ENCODE measurements around the gene PDCD6IP. TPM values are rescaled to one million over a fixed set of nuclear protein-coding genes. Genes with fewer than 3 reads are reported as not detected.
"Not testable (repeated sequence)": the region's sequence is repeated elsewhere in the genome, so short reads cannot be mapped to it uniquely, and the experiment has no call there.

The PDCD6IP gene
- total RNA-seq, 1 donor from 2014 or later = 168 TPM

- H3K4me3 Mint-ChIP-seq = no peak overlapping the region
- no peaks in the 10 kb centered on the region for H3K27me3 Mint-ChIP-seq
- TF ChIP-seq, protein P1, sequence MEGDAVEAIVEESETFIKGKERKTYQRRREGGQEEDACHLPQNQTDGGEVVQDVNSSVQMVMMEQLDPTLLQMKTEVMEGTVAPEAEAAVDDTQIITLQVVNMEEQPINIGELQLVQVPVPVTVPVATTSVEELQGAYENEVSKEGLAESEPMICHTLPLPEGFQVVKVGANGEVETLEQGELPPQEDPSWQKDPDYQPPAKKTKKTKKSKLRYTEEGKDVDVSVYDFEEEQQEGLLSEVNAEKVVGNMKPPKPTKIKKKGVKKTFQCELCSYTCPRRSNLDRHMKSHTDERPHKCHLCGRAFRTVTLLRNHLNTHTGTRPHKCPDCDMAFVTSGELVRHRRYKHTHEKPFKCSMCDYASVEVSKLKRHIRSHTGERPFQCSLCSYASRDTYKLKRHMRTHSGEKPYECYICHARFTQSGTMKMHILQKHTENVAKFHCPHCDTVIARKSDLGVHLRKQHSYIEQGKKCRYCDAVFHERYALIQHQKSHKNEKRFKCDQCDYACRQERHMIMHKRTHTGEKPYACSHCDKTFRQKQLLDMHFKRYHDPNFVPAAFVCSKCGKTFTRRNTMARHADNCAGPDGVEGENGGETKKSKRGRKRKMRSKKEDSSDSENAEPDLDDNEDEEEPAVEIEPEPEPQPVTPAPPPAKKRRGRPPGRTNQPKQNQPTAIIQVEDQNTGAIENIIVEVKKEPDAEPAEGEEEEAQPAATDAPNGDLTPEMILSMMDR (conservative IDR thresholded peaks at IDR 0.05) = no peak
- no peaks in the 10 kb centered on the region for H3K9me3 Mint-ChIP-seq
- H3K36me3 Mint-ChIP-seq = peaks cover 38% of the 10 kb centered on the region
- peaks cover 14% of the 10 kb centered on the region for H3K4me1 Mint-ChIP-seq (ENCODE audit: unreplicated experiment)
- no peak for DNase-seq (ENCODE audit: extremely low spot score, unreplicated experiment)
- no peak overlapping the region for H3K27ac Mint-ChIP-seq
Measured at GRCh38 chr3:33855884-33856546, 57.6 kb downstream of the PDCD6IP start.

DNA sequence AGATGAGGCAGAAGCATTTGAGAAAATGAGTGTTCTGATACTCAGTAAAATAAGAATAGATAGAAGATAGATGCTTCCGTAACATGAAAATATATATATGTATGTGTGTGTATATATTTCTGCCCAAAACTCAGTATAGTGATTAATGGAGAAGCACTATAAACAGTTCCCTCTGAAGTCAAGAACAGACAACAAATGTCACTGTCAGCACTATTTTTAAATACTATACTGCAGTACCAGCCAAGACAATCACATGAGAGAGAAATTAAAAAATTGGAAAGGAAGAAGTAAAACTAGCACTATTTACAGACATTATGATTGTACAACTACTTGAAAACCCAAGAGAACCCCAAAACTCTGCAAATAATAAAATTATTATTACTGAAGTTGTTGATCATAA, 59.3 kb downstream of the PDCD6IP start:
- H3K9me3 Mint-ChIP-seq; H3K27me3 Mint-ChIP-seq; H3K27ac Mint-ChIP-seq; H3K4me3 Mint-ChIP-seq; DNase-seq (ENCODE audit: extremely low spot score, unreplicated experiment): not testable (repeated sequence)
- peaks cover 14% of the 10 kb centered on the region for H3K4me1 Mint-ChIP-seq (ENCODE audit: unreplicated experiment)
- H3K36me3 Mint-ChIP-seq = peaks cover 31% of the 10 kb centered on the region

- H3K36me3 Mint-ChIP-seq = peaks cover 32% of the 10 kb centered on the region
- H3K9me3 Mint-ChIP-seq = no peaks in the 10 kb centered on the region
- DNase-seq (ENCODE audit: extremely low spot score, unreplicated experiment) = no peak
Measured at GRCh38 chr3:33858131-33858530, 59.7 kb downstream of the PDCD6IP start.

DNA sequence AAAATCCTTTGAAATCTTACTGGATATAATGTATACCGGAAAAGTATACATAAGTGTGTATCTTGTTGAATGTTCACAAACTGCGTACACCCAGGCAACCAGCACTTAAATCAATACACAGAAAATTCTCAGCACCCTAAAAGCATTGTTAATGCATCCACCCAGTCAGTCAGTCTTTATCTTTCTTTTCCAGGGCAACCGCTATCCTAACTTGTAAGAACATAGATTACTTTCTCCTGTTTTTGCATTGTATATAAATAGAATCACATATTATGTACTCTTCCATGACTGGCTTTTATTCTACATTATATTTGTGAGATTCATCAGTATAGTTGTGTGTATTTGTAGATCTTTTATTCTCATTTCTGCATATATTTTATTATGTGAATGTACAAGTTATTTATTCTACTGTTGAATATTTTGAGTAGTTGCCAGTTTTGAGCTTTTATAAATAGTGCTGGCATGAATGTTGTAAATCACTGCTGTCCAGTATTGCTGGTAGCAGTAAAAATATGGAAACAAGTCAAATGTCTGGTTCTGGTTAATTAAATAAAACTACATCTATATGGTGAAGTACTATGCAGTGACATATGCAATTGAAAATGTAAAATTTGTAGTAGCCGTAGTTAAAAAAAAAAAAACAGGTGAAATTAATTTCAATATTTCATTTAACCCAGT, 62.1 kb downstream of the PDCD6IP start:
- DNase-seq (ENCODE audit: extremely low spot score, unreplicated experiment) = no peak
- Mint-ChIP-seq H3K27ac (no peak overlapping the region), H3K9me3 (no peaks in the 10 kb centered on the region), H3K36me3 (peaks cover 30% of the 10 kb centered on the region), H3K27me3 (no peaks in the 10 kb centered on the region), H3K4me1 (ENCODE audit: unreplicated experiment) (peaks cover 7% of the 10 kb centered on the region), H3K4me3 (no peak overlapping the region)
- TF ChIP-seq, protein P1 (conservative IDR thresholded peaks at IDR 0.05) = no peak

More at GRCh38 chr3:33858131-33858530, 59.7 kb downstream of the PDCD6IP start:
- H3K4me1 Mint-ChIP-seq (ENCODE audit: unreplicated experiment) = peaks cover 14% of the 10 kb centered on the region
- H3K4me3 Mint-ChIP-seq = no peak overlapping the region
- TF ChIP-seq, protein P1 (conservative IDR thresholded peaks at IDR 0.05) = no peak
- H3K27ac Mint-ChIP-seq = no peak overlapping the region
- H3K27me3 Mint-ChIP-seq = no peaks in the 10 kb centered on the region

GRCh38 chr3:33865133-33865532, 66.7 kb downstream of the PDCD6IP start:
- DNase-seq (ENCODE audit: extremely low spot score, unreplicated experiment) = no peak
- no peaks in the 10 kb centered on the region for H3K9me3 Mint-ChIP-seq
- H3K4me1 Mint-ChIP-seq (ENCODE audit: unreplicated experiment) = no peaks in the 10 kb centered on the region
- no peak overlapping the region for H3K27ac Mint-ChIP-seq
- peaks cover 26% of the 10 kb centered on the region for H3K36me3 Mint-ChIP-seq
- TF ChIP-seq, protein P1 (conservative IDR thresholded peaks at IDR 0.05) = no peak
- H3K4me3 Mint-ChIP-seq = no peak overlapping the region
- H3K27me3 Mint-ChIP-seq = no peaks in the 10 kb centered on the region

GRCh38 chr3:33868309-33868708, 69.9 kb downstream of the PDCD6IP start:
- Mint-ChIP-seq H3K9me3 (no peaks in the 10 kb centered on the region), H3K4me3 (no peak overlapping the region), H3K4me1 (ENCODE audit: unreplicated experiment) (no peaks in the 10 kb centered on the region), H3K27ac (no peak overlapping the region), H3K27me3 (no peaks in the 10 kb centered on the region), H3K36me3 (peaks cover 20% of the 10 kb centered on the region)
- TF ChIP-seq, protein P1 (conservative IDR thresholded peaks at IDR 0.05) = no peak
- DNase-seq (ENCODE audit: extremely low spot score, unreplicated experiment) = no peak
